HEK293T (cell line): ENCODE results near the gene KLF6.

Experiments
- BHLHE40 ChIP-seq: fragments of 450-650 bp; IDR thresholded peaks from 2 replicates; pipeline ENCODE4 v1.6.1; 2016; ENCODE audit warnings: mild to moderate bottlenecking, moderate library complexity, borderline replicate concordance
- FOXA1 ChIP-seq: fragments of 450-650 bp; IDR thresholded peaks from 2 replicates; pipeline ENCODE4 v1.6.1; 2016; ENCODE audit warnings: mild to moderate bottlenecking
- FOXK2 ChIP-seq: fragments of 450-650 bp; IDR thresholded peaks from 2 replicates; pipeline ENCODE4 v1.6.1; 2016; ENCODE audit warnings: mild to moderate bottlenecking
- FOXM1 ChIP-seq: fragments of 450-650 bp; IDR thresholded peaks from 2 replicates; pipeline ENCODE4 v1.6.1; 2017; ENCODE audit warnings: mild to moderate bottlenecking, borderline replicate concordance
- HDGF ChIP-seq: fragments of 450-650 bp; IDR thresholded peaks from 2 replicates; pipeline ENCODE4 v1.6.1; 2017; ENCODE audit warnings: antibody characterized with exemption, borderline replicate concordance
- L3MBTL2 ChIP-seq: fragments of 450-650 bp; conservative IDR thresholded peaks from 2 replicates; pipeline ENCODE4 v1.6.1; 2016; ENCODE audit warnings: mild to moderate bottlenecking
- LEF1 ChIP-seq: fragments of 450-650 bp; IDR thresholded peaks from 2 replicates; pipeline ENCODE4 v1.6.1; 2017; ENCODE audit warnings: mild to moderate bottlenecking, borderline replicate concordance
- NFRKB ChIP-seq: fragments of 450-650 bp; IDR thresholded peaks from 2 replicates; pipeline ENCODE4 v1.6.1; 2016; ENCODE audit warnings: mild to moderate bottlenecking, moderate library complexity
- SP1 ChIP-seq: fragments of 450-650 bp; IDR thresholded peaks from 2 replicates; pipeline ENCODE4 v1.6.1; 2017
- SUZ12 ChIP-seq: fragments of 450-650 bp; IDR thresholded peaks from 2 replicates; pipeline ENCODE4 v1.6.1; 2016; ENCODE audit warnings: mild to moderate bottlenecking
- ZNF384 ChIP-seq: fragments of 450-650 bp; IDR thresholded peaks from 2 replicates; pipeline ENCODE4 v1.6.1; 2016

GRCh38 chr10:3825862-3826351 is 40.9 kb upstream of the KLF6 start:
- TF ChIP-seq LEF1: no peak
- TF ChIP-seq HDGF: no peak
- TF ChIP-seq ZNF384: no peak
- TF ChIP-seq FOXM1: no peak
- TF ChIP-seq NFRKB: no peak
- no peak for TF ChIP-seq FOXK2
- TF ChIP-seq FOXA1: no peak
- no peak for TF ChIP-seq SP1
- TF ChIP-seq BHLHE40: no peak
- no peak for TF ChIP-seq L3MBTL2
- no peak for TF ChIP-seq SUZ12
